ENCODE results near the gene DCDC2C.

Gene DCDC2C

DNA sequence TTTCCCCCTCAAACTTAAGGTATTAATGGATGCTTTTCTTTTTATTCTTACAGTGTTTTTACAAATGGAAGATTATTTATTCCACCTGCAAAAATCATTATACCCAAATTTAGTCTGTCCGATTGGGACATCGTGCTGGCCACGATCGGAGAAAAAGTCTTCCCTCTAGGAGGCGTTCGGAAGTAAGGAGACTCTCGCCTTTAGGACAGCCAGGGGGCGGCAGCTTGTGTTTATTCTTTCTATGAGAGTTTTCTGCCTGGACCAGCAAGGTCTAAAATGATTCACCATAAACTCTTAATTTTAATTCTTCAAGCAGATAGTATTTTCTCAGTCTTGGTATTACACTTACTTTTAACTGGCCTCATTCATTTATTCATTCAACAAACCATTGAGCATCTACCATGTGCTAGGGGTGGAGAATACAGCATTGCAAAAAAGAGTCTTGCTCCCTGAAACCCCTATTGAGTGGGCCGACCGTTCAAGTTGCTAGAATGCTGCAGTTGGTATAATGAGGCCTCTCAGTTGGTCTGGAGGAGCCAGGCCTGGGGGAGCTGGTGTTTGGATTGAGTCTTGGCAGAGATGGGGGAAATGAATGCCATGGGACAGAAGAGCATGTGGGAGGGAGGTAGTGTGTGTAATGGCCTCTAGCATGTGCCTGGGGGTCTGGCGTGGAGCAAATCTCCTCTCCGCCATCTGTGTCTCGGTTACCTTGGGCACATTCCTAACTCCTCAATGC is 38.7 kb downstream of the DCDC2C start:
- Histone ChIP-seq H4K20me1 (ENCODE audit: insufficient read depth) (no peaks in the 10 kb centered on the region), H3K4me1 (ENCODE audit: low read depth, poor library complexity, severe bottlenecking) (no peaks in the 10 kb centered on the region), H3K27me3 (ENCODE audit: insufficient read depth, low read depth) (no peaks in the 10 kb centered on the region), H2AFZ (ENCODE audit: low read depth) (no peak overlapping the region), H3K4me3 (IDR thresholded peaks at IDR 0.05; ENCODE audit: insufficient read depth, low read depth, low read length) (no peak overlapping the region), H3K36me3 (ENCODE audit: insufficient read depth) (no peaks in the 10 kb centered on the region), H3K9ac (no peak overlapping the region), H3K4me2 (no peak overlapping the region), H3K79me2 (ENCODE audit: insufficient read depth, low read depth) (no peaks in the 10 kb centered on the region), H3K27ac (no peak overlapping the region)
- TF ChIP-seq, protein P1, sequence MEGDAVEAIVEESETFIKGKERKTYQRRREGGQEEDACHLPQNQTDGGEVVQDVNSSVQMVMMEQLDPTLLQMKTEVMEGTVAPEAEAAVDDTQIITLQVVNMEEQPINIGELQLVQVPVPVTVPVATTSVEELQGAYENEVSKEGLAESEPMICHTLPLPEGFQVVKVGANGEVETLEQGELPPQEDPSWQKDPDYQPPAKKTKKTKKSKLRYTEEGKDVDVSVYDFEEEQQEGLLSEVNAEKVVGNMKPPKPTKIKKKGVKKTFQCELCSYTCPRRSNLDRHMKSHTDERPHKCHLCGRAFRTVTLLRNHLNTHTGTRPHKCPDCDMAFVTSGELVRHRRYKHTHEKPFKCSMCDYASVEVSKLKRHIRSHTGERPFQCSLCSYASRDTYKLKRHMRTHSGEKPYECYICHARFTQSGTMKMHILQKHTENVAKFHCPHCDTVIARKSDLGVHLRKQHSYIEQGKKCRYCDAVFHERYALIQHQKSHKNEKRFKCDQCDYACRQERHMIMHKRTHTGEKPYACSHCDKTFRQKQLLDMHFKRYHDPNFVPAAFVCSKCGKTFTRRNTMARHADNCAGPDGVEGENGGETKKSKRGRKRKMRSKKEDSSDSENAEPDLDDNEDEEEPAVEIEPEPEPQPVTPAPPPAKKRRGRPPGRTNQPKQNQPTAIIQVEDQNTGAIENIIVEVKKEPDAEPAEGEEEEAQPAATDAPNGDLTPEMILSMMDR (conservative IDR thresholded peaks at IDR 0.05; ENCODE audit: low read depth, low read length) = no peak

DNA sequence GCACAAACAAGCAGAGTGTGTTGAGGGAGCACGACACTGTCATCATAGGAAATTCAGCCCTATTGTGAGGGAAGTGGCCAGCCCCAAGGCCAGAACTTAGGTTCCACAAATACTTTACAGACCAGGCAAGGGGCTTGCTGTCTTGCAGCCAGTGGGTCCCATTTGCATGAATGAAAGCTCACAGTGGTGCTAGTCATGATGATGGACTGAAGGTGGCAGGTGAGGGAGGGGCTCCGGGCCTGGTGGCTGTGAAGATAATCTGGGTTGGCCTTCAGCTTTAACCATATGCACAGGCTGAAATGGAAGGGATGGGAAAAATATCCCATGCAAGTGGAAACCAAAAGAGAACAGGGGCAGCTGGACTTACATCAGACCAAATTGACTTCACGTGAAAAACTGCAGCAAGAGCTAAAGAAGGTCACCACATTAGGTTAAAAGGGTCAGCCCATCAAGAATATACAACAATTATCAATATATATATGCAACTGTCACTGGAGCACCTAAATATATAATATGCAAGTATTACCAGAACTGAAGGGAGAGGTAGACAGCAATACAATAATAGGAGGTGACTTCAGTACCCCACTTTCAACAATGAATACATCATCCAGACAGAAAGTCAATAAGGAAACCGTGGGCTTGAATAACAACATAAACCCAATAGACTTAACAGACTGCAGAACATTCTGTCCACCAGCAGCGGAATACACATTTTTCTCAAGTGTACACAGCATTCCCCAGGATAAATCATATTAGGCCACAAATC is 39.6 kb downstream of the DCDC2C start:
- Histone ChIP-seq H4K20me1 (ENCODE audit: insufficient read depth) (no peaks in the 10 kb centered on the region), H3K79me2 (ENCODE audit: insufficient read depth, low read depth) (no peaks in the 10 kb centered on the region), H3K36me3 (ENCODE audit: insufficient read depth) (no peaks in the 10 kb centered on the region), H3K9ac (no peak overlapping the region), H3K4me3 (IDR thresholded peaks at IDR 0.05; ENCODE audit: insufficient read depth, low read depth, low read length) (no peak overlapping the region), H3K27me3 (ENCODE audit: insufficient read depth, low read depth) (no peaks in the 10 kb centered on the region), H3K4me1 (ENCODE audit: low read depth, poor library complexity, severe bottlenecking) (no peaks in the 10 kb centered on the region), H3K4me2 (no peak overlapping the region), H2AFZ (ENCODE audit: low read depth) (no peak overlapping the region), H3K27ac (no peak overlapping the region)
- TF ChIP-seq, protein P1 (conservative IDR thresholded peaks at IDR 0.05; ENCODE audit: low read depth, low read length) = no peak

DNA sequence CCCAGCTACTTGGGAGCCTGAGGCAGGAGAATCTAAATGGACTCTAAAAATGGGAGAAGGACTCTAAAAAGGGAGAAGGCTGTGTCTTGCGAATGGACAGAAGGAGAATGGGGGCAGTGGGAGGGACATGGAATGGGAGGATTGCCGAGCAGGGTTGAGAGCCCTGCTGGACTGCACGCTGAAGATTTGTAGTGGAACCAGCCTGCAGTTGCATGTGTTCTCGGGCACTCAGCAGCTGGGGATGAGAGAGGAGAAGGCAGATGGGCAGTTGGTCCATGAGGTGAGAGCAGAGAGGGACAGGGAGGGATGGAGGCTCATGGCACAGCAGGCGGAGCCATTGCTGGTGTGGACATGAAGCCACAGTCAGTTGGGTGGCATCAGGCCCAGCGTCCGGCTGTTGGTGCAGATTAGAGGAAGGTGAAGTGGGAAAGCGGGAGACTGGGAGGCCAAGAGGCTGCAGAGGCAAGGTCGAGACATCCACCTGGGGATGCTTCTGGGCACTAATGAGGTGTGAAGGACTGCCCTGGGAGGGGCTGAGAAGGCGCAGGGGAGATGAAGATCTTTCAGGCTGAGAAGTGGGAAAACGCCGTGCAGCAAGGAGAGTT is 40.7 kb downstream of the DCDC2C start:
- H3K36me3 ChIP-seq (ENCODE audit: insufficient read depth) = no peaks in the 10 kb centered on the region
- H3K27me3 ChIP-seq (ENCODE audit: insufficient read depth, low read depth) = no peaks in the 10 kb centered on the region

DNA sequence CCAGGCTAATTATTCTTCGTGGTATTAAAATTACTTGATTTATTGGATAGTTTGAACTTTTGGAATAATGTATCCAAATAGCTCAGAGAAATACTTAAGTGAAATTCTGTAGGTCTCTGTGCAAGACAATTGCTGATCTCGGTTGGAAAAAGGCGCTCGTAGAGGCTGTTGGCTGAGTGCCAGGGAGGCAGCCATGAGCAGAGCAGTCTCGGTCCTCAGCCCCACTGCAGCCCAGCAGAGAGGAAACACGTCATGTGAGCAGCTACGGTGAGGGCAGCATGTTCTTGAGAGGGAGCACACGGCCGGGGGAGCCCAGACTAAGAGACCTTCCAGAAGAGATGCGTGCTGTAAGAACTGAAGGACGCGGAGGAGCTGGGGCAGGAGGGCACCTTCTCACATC is 42.5 kb downstream of the DCDC2C start:
- Histone ChIP-seq H3K36me3 (ENCODE audit: insufficient read depth) (no peaks in the 10 kb centered on the region), H2AFZ (ENCODE audit: low read depth) (no peak overlapping the region), H3K27ac (no peak overlapping the region), H3K27me3 (ENCODE audit: insufficient read depth, low read depth) (no peaks in the 10 kb centered on the region), H3K4me2 (no peak overlapping the region), H3K4me3 (IDR thresholded peaks at IDR 0.05; ENCODE audit: insufficient read depth, low read depth, low read length) (no peak overlapping the region), H3K4me1 (ENCODE audit: low read depth, poor library complexity, severe bottlenecking) (no peaks in the 10 kb centered on the region), H4K20me1 (ENCODE audit: insufficient read depth) (no peaks in the 10 kb centered on the region), H3K9ac (no peak overlapping the region), H3K79me2 (ENCODE audit: insufficient read depth, low read depth) (no peaks in the 10 kb centered on the region)
- TF ChIP-seq, protein P1 (conservative IDR thresholded peaks at IDR 0.05; ENCODE audit: low read depth, low read length) = no peak

More for the DNA sequence above, 40.7 kb downstream of the DCDC2C start:
- Histone ChIP-seq H3K79me2 (ENCODE audit: insufficient read depth, low read depth) (no peaks in the 10 kb centered on the region), H4K20me1 (ENCODE audit: insufficient read depth) (no peaks in the 10 kb centered on the region), H3K4me2 (no peak overlapping the region), H2AFZ (ENCODE audit: low read depth) (no peak overlapping the region), H3K27ac (no peak overlapping the region), H3K4me3 (IDR thresholded peaks at IDR 0.05; ENCODE audit: insufficient read depth, low read depth, low read length) (no peak overlapping the region), H3K9ac (no peak overlapping the region), H3K4me1 (ENCODE audit: low read depth, poor library complexity, severe bottlenecking) (no peaks in the 10 kb centered on the region)
- TF ChIP-seq, protein P1 (conservative IDR thresholded peaks at IDR 0.05; ENCODE audit: low read depth, low read length) = no peak
